GM19372 (cell line): Measurements from ENCODE around the gene SLC50A1.
"Not testable (repeated sequence)": the region's sequence is repeated elsewhere in the genome, so short reads cannot be mapped to it uniquely, and the experiment has no call there.

ENCODE experiments used
- ATAC-seq: cut with Tn5 transposase; IDR thresholded peaks from one replicate; pipeline ENCODE4 v1.9.1; 2021; ENCODE audit warnings: mild to moderate bottlenecking, low read depth, moderate library complexity; ENCODE audit not compliant: unreplicated experiment

SLC50A1 gene

DNA sequence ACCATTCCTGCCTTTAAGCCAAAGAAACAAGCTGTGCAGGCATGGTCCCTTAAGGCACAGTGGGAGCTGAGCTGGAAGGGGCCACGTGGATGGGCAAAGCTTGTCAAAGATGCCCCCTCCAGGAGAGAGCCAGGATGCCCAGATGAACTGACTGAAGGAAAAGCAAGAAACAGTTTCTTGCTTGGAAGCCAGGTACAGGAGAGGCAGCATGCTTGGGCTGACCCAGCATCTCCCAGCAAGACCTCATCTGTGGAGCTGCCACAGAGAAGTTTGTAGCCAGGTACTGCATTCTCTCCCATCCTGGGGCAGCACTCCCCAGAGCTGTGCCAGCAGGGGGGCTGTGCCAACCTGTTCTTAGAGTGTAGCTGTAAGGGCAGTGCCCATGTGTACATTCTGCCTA is 1.3 kb upstream of the SLC50A1 start:
- no peak for ATAC-seq

DNA sequence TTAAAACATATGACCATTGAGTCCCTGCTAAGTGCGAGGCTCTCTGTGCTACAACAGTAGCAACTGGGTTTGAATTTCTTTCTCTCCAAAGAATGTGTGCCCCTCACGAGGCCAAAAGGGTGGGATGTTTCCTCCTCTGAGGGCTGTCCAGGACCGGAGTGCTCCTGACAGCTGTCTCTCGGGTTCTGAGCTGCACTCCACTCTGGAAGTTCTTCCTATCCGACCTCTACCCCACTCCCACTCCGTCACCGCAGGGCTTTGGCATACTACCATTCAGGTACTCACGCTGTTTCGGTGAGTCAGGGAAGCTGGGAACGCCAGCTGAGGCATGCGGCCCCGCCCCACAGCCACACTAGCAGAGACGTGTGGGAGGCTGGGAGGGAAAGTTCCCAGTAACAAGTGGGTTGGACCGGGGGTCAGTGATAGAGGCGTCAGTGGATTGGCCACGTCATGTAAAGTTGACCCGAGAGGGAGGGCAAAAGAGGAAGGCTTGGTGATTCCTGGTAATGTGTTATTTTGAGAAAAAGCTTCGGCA is 705 bp upstream of the SLC50A1 start:
- ATAC-seq, result no peak

DNA sequence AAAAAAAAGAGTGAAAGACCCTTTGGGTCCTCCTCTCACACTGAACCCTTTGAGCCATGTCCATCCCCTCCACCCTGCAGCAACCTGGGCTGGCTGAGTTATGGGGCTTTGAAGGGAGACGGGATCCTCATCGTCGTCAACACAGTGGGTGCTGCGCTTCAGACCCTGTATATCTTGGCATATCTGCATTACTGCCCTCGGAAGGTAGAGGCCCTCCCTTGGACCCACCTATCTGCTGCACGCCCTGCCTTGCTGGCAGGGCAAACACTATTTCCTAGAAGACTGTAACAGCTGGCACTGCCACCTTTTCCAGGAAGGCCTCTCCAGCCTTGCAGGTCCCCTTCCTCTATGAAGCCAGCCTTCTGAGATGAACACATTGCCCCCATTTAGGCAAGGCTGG is 1.1 kb downstream of the SLC50A1 start:
- no peak for ATAC-seq

DNA sequence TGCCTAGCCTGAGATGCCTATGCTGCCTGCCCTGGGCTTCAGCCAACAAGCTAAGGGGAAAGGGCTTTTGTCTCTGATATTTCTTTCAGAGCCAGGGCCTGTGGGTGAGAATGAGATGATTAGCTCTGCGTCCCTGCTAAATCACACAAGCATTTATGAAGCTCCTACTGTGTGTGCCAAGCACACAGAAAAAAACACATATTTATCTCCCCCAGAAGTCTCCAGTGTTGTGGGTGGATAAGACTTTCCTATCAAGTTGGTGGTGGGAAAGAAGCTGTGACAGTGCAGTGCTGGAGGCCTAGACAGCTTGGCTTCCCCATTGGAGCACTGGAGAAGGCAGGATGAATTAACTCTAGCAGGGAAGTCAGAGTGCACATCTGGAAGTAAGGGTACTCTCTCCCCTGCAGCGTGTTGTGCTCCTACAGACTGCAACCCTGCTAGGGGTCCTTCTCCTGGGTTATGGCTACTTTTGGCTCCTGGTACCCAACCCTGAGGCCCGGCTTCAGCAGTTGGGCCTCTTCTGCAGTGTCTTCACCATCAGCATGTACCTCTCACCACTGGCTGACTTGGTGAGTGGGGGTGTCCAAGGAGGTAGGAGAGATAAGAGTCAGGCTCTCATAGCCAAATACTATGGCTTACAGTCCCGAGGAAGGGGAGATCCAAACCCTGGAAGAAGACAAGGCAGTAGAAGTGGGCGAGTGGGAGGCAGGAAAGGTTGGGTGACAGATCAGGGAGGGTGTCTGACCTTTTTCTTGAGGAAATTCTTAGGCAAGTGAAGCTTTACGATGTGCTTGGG is 1.7 kb downstream of the SLC50A1 start:
- ATAC-seq, result no peak

DNA sequence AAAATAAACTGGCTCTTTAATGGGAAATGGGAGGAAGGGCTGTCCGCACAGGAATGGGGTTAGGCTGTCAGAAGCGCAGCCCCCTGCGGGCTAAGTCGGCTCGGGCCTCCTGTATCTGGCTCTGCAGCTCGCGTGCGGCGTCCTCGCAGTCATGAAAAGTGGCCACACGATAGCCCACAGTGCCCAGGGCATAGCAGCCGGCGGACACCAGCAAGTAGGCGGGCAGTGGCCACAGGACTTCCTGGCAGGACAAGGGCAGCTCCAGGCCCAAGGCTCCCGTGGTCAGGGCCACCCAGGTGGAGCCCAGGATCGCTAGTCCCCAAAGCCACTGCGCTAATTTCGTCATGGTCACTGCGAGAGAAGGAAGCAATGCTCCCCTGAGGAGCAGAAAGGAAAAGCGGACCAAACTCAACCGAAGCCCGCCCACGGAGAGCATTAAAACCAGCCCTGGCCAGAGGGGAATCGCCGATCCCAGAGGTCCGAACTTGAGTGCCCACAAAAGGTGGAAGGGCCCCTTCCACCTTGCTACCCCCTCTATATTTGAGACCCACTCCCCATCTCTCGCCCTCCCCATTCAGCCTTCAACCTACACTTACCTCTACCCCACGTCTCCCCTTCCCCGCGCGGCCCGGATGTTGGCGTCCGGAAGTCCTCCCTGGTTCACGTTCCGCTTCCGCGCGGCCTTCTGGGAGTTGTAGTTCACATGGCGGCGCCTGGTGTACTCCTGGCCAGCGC is 4.4 kb downstream of the SLC50A1 start, which contains the start of gene DPM3:
Gene DPM3 (minus strand): TSS at position 637 of the 735 bp plus-strand sequence. CDS start 291 bp downstream, at position 346.
- ATAC-seq, result peak; percentile 59

DNA sequence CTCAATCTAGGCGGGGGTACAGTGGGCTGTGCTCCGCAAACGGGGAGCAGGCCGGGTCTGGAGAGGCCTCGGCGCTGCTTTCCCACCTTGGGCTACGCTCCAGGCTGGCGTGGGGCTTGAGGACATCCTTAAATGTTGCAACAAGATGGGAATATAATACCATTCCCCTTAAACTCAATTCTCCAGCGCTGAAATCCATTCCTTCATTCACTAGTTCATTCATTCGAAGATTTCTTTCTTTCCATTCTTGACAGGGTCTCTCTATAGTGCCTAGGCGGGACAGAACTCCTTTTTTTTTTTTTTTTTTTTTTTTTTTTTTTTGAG is 4.9 kb downstream of the SLC50A1 start:
- ATAC-seq, result no peak

DNA sequence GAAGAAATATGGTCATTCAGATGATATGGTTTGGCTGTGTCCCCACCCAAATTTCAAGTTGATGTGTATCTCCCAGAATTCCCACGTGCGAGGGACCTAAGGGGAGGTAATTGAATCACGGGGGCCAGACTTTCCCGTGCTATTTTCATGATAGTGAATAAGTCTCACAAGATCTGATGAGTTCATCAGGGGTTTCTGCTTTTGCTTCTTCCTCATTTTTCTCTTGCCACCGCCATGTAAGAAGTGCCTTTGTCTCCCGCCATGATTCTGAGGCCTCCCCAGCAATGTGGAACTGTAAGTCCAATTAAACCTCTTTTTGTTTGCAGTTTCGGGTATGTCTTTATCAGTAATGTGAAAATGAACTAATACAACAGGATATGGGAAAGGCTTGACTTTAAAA is 6.1 kb downstream of the SLC50A1 start:
- no peak for ATAC-seq

DNA sequence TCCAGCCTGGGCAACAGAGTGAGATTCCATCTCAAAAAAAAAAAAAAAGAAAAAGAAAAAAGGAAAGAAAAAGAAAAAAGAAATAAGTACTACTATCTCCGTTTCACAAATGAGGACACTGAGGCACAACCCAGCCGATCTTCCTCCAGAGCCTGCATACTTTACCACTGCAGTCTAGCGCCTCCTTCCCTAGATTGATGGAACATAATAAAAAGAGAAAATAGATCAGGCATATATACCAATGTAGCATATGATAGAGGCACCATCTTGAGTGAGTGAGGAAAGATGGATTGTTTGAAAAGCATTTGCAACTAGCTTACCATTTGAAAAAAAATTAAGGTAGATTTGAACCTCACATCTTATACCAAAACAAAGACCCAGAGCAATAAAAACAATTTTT is 9.8 kb downstream of the SLC50A1 start:
- no peak for ATAC-seq

DNA sequence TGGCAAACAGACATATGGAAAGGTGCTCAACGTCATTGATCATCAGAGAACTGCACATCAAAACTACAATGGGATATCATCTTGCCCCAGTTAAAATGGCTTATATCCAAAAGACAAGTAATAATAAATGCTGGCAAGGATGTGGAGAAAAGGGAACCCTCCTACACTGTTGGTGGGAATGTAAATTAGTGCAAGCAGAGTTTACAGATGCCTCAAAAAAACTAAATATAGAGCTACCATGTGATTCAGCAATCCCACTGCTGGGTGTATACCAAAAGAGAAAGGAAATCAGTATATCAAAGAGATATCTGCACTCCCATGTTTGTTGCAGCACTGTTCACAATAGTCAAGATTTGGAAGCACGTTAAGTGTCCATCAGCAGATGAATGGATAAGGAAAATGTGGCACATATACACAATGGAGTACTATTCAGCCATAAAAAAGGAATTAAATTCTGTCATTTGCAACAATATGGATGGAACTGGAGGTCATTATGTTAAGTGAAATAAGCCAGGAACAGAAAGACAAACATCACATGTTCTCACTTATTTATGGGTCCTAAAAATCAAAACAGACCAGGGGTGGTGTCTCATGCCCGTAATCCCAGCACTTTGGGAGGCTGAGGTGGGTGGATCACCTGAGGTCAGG is 20.5 kb downstream of the SLC50A1 start:
- not testable (repeated sequence) for ATAC-seq

DNA sequence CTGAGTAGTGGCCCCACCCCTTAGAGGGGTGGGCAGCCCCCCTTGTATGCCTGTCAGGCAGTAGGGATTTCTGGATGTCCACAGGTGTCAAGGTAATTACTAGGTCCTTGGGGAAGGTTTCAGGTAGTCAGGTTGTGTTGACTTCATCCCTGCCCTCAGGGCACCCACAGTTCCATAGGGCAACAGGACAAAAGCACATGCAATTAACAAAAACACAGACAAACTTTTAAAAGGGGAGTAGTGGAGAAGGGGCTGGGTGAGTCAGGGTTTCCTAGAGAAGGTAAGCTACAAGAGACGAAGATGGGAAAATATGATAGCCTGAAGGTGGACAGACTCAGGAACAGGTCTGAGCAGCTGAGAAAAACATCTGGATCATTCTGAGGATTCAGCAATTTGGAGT is 23.3 kb downstream of the SLC50A1 start:
- ATAC-seq, result no peak

DNA sequence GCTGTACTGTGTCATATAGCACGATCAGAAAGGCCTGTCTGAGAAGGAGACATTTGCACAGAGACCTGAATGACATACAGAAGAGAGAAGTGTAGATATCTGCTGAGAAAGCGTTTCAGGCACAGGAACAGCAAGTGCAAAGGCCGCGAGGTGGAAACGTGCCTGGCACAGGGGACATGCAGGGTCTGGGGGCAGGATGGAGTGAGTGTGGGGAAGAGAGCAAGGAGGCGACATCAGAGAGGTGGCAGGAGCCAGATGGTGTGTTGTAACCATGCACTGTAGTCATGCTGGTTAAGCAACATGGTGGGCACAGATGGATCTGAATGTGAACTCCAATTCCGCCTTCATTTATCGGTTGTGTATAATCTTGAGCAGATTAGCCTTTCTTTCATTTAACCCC is 24.5 kb downstream of the SLC50A1 start:
- no peak for ATAC-seq

DNA sequence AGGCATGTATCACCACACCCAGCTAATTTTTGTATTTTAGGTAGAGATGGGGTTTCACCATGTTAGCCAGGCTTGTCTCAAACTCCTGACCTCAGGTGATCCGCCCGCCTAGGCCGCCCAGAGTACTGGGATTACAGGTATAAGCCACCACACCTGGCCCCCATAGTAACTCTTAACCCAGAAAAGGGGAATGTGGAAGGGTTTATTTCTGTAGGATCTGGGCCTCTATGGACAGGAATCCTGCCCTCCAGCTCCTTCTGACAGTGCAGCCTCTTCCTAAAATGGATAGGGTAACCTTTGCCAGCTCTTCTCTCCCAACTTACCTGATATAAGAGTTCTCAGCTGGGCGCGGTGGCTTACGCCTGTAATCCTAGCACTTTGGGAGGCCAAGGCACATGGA is 27.0 kb downstream of the SLC50A1 start:
- ATAC-seq, result not testable (repeated sequence)

DNA sequence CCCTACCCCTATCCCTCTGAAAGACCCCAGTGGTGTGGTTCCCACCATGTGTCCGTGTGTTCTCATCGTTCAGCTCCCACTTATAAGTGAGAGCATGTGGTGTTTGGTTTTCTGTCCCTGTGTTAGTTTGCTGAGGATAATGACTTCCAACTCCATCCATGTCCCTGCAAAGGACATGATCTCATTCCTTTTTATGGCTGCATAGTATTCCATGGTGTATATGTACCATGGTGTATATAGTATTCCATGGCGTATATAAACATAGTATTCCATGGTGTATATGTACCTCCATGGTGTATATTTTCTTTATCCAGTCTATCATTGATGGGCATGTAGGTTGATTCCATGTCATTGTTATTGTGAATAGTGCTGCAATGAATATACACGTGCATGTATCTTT is 28.1 kb downstream of the SLC50A1 start:
- not testable (repeated sequence) for ATAC-seq

DNA sequence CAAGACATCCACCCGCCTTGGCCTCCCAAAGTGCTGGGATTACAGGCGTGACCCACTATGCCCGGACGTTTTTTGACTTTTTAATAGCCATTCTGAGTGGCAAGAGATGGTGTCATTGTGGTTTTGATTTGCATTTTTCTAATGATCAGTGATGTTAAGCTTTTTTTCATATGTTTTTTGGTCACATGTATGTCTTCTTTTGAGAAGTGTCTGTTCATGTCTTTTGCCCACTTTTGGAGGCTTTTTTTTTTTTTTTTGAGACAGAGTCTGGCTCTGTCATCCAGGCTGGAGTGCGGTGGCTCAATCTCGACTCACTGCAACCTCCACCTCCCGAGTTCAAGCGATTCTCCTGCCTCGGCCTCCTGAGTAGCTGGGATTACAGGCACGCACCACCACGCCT is 29.0 kb downstream of the SLC50A1 start:
- ATAC-seq, result not testable (repeated sequence)

DNA sequence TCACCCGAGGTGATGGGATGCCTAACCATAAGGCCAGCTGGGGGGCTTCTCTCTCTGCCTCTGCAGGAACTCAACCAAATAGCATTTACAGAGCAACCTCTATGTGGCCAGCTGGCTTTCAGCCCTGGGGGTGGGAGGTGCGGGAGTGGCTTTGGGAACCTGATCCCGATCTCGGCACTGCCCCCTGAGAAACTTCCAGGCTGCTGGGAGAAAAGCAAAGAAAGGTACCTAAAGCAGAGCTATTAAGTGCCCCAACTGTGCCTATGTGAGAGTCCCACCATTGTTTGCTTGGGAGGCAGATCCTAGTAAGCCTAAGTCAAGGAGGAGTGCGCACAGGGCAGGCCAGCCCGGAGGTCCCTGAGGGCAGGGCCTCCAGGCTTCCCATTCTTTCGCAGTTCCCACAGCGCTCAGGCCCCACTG is 30.4 kb downstream of the SLC50A1 start:
- ATAC-seq, result no peak

DNA sequence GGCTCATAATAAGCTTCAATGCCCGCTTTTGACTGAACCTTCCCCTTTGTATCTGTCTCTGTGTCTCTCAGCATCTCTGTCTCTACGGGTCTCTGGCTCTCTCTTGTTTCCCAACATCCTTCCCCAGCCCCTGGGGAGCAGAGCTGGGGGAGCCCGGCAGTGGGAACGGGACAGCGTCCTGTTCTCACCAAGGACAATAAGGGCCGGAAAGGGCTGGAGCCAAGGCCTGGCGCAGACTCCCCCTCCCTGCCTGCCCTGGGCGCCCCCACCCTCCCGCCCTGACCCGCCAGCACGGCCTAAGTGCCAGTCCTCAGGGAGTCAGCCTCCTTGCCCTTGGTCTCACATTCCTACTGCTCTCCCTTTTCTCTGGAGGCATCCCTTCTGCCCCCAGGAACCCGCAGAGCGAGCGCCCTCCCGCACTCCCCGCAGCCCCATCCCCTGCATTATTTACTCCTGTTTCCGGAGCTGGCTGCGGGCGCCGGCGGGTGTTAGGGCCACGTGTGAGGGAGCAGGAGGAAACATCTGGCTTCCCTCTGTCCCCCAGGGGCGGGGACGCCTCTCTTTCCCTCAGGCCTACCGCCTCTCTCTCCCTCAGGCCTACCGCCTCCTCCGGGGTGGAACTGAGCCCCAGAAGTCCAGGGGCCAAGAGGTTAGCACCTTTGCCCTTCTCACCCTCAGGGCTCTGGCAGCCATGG is 31.0 kb downstream of the SLC50A1 start:
- no peak for ATAC-seq

DNA sequence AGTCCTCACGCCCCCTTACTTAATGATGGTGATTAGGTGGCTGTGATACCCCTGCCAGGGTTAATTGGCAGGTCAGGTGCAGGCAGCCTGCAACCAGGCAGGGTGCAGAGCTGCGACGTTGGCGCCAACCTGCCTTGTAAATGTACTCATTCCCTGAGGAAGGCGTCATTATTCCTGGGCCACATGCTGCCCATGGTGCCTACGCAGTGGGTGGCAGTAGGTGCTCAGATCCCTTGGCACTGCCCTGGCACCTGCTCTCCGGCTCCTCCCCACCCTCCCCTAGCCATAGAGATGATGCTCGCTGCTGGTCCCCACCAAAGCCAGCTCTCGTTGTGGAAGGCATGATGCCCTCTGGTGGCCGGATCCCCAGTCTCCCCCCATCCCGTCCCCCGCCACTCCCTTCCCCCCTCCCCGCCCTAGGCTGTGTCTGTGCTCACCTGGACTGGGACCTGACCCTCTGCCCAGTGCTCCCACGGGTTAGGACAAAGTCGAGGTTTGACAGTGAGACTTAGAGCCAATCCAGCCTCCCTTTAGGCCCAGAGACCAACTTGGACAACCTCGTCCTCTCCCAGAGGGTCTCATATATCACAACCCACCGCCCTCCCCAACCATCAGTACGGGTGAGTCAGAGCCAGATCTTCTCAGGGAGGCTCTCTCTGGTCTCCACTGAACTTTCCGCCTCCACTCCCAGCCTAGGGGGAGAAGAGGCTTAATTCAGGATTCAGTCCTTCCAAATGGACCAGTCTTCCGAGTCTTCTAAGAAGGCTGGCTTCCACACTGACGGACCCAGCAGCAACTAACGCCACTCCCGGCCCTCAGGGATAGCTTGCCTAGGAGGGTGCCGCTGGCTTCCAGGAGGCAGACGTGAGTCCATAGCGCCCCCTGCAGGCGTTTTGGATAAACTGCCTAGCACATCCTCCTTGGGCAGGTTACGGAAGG is 31.8 kb downstream of the SLC50A1 start:
- no peak for ATAC-seq

DNA sequence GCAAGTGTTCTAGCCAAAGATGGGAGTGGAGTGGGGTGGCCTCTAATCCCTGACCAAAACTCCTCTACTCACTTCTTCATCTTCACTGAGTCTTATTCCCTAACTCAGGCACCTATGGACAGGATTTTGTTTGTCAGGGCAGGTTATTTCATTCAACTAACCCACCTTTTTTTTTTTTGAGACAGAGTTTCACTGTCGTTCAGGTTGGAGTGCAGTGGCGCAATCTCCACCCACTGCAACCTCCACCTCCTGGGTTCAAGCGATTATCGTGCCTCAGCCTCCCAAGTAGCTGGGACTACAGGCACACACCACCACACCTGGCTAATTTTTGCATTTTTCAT is 32.4 kb downstream of the SLC50A1 start:
- not testable (repeated sequence) for ATAC-seq

DNA sequence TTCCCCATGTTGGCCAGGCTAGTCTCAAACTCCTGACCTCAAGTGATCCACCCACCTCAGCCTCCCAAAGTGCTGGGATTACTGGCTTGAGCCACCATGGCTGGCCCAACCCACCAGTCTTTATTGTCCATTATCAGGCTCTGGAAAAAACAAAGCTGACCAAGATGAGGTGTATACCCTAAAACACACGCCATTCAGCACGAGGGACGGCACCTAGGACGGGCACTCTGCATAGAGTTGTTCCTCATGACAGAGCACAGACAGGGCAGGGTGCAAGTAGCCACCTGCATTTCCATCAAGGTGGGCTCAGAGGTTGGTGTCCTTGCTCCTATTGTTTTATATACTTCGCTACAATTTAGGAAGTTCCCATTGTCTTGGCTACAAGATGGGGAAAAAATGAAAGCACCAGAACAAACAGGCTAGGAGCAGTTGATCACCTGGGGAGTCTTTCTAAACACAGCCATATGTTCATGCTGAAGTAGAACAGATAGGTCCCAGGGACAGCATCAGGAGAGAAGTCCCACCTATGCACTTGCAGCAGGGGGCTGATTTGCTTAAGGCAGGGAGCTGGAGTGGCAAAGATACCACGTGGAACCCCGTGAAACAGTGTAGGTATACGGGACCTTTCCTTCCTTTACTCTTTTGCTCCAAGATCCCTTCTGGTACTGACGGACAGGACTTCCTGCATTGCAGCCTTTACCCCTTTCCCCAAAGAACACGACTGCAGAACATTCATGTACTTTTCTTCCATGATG is 33.0 kb downstream of the SLC50A1 start:
- no peak for ATAC-seq
